HCT116 (cell line): ENCODE data around the gene PKNOX2. TPM values are rescaled to one million over a fixed set of nuclear protein-coding genes. Genes with fewer than 3 reads are reported as not detected.

Experiments
- ATAC-seq: fragments of 200-7000 bp; cut with Tn5 transposase; 2 replicates; pipeline ENCODE4 v1.9.1; 2020; ENCODE audit warnings: mild to moderate bottlenecking, moderate library complexity
- BruUV-seq: library from RNA; stranded (reverse); fragments of 400-500 nt; replicated peaks from 2 replicates; lab custom pipeline; 2021; lab: Mats Ljungman, UMichigan
- CTCF ChIA-PET: fragments of 300-600 bp; sonication (Branson Sonifier 250); formaldehyde crosslinking; loops from one replicate; lab custom pipeline; 2021; ENCODE audit warnings: antibody characterized with exemption; lab: Charles Lee
- POLR2A ChIA-PET: fragments of 300-600, 350-600 bp; sonication (Branson Sonifier 250); formaldehyde crosslinking; loops from one replicate; lab custom pipeline; 2021; ENCODE audit warnings: antibody characterized with exemption; lab: Charles Lee
- RAD21 ChIA-PET, 2 experiments: fragments of 300-600 bp; sonication (Branson Sonifier 250); formaldehyde crosslinking; loops; one replicate each; lab custom pipeline; 2023; ENCODE audit warnings: low total read pairs in 2 of 2; ENCODE audit not compliant: uncharacterized antibody in 2 of 2, unreplicated experiment in 2 of 2, low non-redundant PET in 1 of 2; lab: Charles Lee
- DNase-seq: peaks from one replicate; pipeline ENCODE4 v3.0.0-alpha.2; 2010; ENCODE audit warnings: low read depth, low spot score
- H2AFZ ChIP-seq: fragments of 200-600 bp; shearing (Covaris generic), sonication (generic); 2 replicates; pipeline ENCODE4 v1.6.1; 2017; ENCODE audit warnings: low read depth, mixed run types, mixed read lengths, antibody characterized with exemption, low read length; ENCODE audit not compliant: poor library complexity, severe bottlenecking
- H3K27ac ChIP-seq: 2 replicates; pipeline ENCODE4 v1.5.1; 2012; ENCODE audit warnings: low read depth, low read length
- H3K27me3 ChIP-seq: fragments of 200-600 bp; sonication (generic); 2 replicates; pipeline ENCODE4 v1.6.1; 2016; ENCODE audit warnings: mixed run types, low read length, mixed read lengths; ENCODE audit not compliant: insufficient read depth
- H3K36me3 ChIP-seq, 2 experiments: fragments of 200-500 bp in 1 of 2; fragments of 200-600 bp in 1 of 2; sonication (Bioruptor generic) in 1 of 2; sonication (generic) in 1 of 2; 2 replicates each; pipeline versions ENCODE4 v1.5.1 to v1.6.1; 2014 to 2016; ENCODE audit warnings: low read length in 2 of 2, inconsistent platforms in 1 of 2, mixed read lengths in 1 of 2, mixed run types in 1 of 2; ENCODE audit not compliant: insufficient read depth in 2 of 2, control insufficient read depth in 1 of 2
- H3K4me1 ChIP-seq, 2 experiments: fragments of 200-600 bp in 1 of 2; sonication (generic) in 1 of 2; 2 replicates each; pipeline versions ENCODE4 v1.5.1 to v1.6.1; 2012 to 2017; ENCODE audit warnings: low read length in 2 of 2, inconsistent platforms in 1 of 2, mild to moderate bottlenecking in 1 of 2, mixed read lengths in 1 of 2, mixed run types in 1 of 2, moderate library complexity in 1 of 2; ENCODE audit not compliant: insufficient read depth in 2 of 2, control insufficient read depth in 1 of 2
- H3K4me2 ChIP-seq: fragments of 200-600 bp; sonication (generic); 2 replicates; pipeline ENCODE4 v1.6.1; 2017; ENCODE audit warnings: mixed run types, low read length, mixed read lengths
- H3K4me3 ChIP-seq, 2 experiments: fragments of 200-600 bp in 1 of 2; sonication (generic) in 1 of 2; replicated peaks in 1 of 2; 2 replicates each; pipeline ENCODE4 v1.5.1; 2011 to 2016; ENCODE audit warnings: low read length in 2 of 2, control low read depth in 1 of 2, low read depth in 1 of 2, mild to moderate bottlenecking in 1 of 2, mixed read lengths in 1 of 2, mixed run types in 1 of 2
- H3K79me2 ChIP-seq: fragments of 200-600 bp; sonication (generic); 2 replicates; pipeline ENCODE4 v1.6.1; 2017; ENCODE audit warnings: mild to moderate bottlenecking, mixed run types, low read length, moderate library complexity, mixed read lengths; ENCODE audit not compliant: insufficient read depth
- H3K9ac ChIP-seq: fragments of 200-600 bp; sonication (generic); 2 replicates; pipeline ENCODE4 v1.6.1; 2016; ENCODE audit warnings: low read length, mixed read lengths
- H3K9me2 ChIP-seq: fragments of 200-600 bp; sonication (generic), shearing (Covaris generic); 2 replicates; pipeline ENCODE4 v1.6.1; 2017; ENCODE audit warnings: mixed run types, mild to moderate bottlenecking, moderate library complexity; ENCODE audit not compliant: insufficient read depth
- H3K9me3 ChIP-seq, 2 experiments: fragments of 200-500 bp in 1 of 2; fragments of 200-600 bp in 1 of 2; sonication (Bioruptor generic) in 1 of 2; sonication (generic) in 1 of 2; 2 replicates each; pipeline ENCODE4 v1.6.1; 2014 to 2017; ENCODE audit warnings: low read length in 2 of 2, mixed read lengths in 2 of 2, inconsistent platforms in 1 of 2, low read depth in 1 of 2, mild to moderate bottlenecking in 1 of 2, mixed run types in 1 of 2, moderate library complexity in 1 of 2; ENCODE audit not compliant: control insufficient read depth in 1 of 2, insufficient read depth in 1 of 2
- H4K20me1 ChIP-seq: fragments of 200-600 bp; sonication (generic), shearing (Covaris generic); 2 replicates; pipeline ENCODE4 v1.6.1; 2017; ENCODE audit warnings: mixed run types, mild to moderate bottlenecking, moderate library complexity; ENCODE audit not compliant: insufficient read depth
- ATF3 ChIP-seq: IDR thresholded peaks from 2 replicates; pipeline ENCODE4 v1.6.1; 2012
- CBX3 ChIP-seq: IDR thresholded peaks from 2 replicates; pipeline ENCODE4 v1.6.1; 2012; ENCODE audit warnings: low read depth
- CEBPB ChIP-seq: IDR thresholded peaks from 2 replicates; pipeline ENCODE4 v1.6.1; 2012; ENCODE audit warnings: low read depth
- CTCF ChIP-seq, 3 experiments: fragments of 200-600 bp in 1 of 3; sonication (generic) in 1 of 3; IDR thresholded peaks in 2 of 3; conservative IDR thresholded peaks in 1 of 3; 2 replicates each; pipeline ENCODE4 v1.5.1; 2012 to 2017; ENCODE audit warnings: low read depth in 2 of 3, low read length in 2 of 3, antibody characterized with exemption in 1 of 3, borderline replicate concordance in 1 of 3, control low read depth in 1 of 3, mild to moderate bottlenecking in 1 of 3, mixed read lengths in 1 of 3, mixed run types in 1 of 3, moderate library complexity in 1 of 3; ENCODE audit not compliant: insufficient read depth in 1 of 3
- EGR1 ChIP-seq: IDR thresholded peaks from 2 replicates; pipeline ENCODE4 v1.6.1; 2012; ENCODE audit warnings: low read depth
- ELF1 ChIP-seq: IDR thresholded peaks from 2 replicates; pipeline ENCODE4 v1.6.1; 2012; ENCODE audit warnings: low read depth, borderline replicate concordance
- POLR2AphosphoS5 ChIP-seq: IDR thresholded peaks from 2 replicates; pipeline ENCODE4 v1.6.1; 2011; ENCODE audit warnings: mild to moderate bottlenecking, low read depth, low read length, moderate library complexity
- REST ChIP-seq: IDR thresholded peaks from 2 replicates; pipeline ENCODE4 v1.6.1; 2012; ENCODE audit warnings: low read depth
- SP1 ChIP-seq: IDR thresholded peaks from 2 replicates; pipeline ENCODE4 v1.6.1; 2012; ENCODE audit warnings: low read depth
- SRF ChIP-seq: IDR thresholded peaks from 2 replicates; pipeline ENCODE4 v1.6.1; 2012; ENCODE audit warnings: low read depth
- ZBTB33 ChIP-seq: IDR thresholded peaks from 2 replicates; pipeline ENCODE4 v1.6.1; 2011; ENCODE audit warnings: mild to moderate bottlenecking, low read length, moderate library complexity; ENCODE audit not compliant: insufficient replicate concordance; ENCODE audit errors: extremely low read depth
- ZFX ChIP-seq: fragments of 450-650 bp; IDR thresholded peaks from 2 replicates; pipeline ENCODE4 v1.6.1; 2017
- intact Hi-C: fragments of 100-400 bp; cut with micrococcal nuclease; formaldehyde crosslinking; loops from 2 replicates; pipeline ENCODE4 v1.10.0; 2022
- total RNA-seq: library from RNA; stranded (reverse); gene quantifications from one replicate; pipeline ENCODE4 v1.2.1, GENCODE V29; 2021; ENCODE audit not compliant: unreplicated experiment

PKNOX2 gene
- total RNA-seq, 1 experiment from 2014 or later = 0.20 TPM

- TF ChIP-seq CEBPB (no peak), SP1 (no peak), ATF3 (no peak), CTCF (IDR thresholded peaks at IDR 0.05 in 2 of 3, conservative IDR thresholded peaks at IDR 0.05 in 1 of 3; ENCODE audit: borderline replicate concordance in 1 of 3, insufficient read depth in 1 of 3, low read depth in 2 of 3, low read length in 2 of 3) (no peak), POLR2AphosphoS5 (no peak)
Measured at GRCh38 chr11:125468852-125469251, 304.3 kb downstream of the PKNOX2 start (continued).

GRCh38 chr11:125470355-125470754 lies 305.8 kb downstream of the PKNOX2 start:
- Histone ChIP-seq H3K9me2 (no peaks in the 10 kb centered on the region), H3K4me2 (no peak overlapping the region), H3K4me3 (no peak overlapping the region), H2AFZ (no peak overlapping the region), H3K27ac (no peak overlapping the region), H3K4me1 (no peaks in the 10 kb centered on the region), H3K79me2 (no peaks in the 10 kb centered on the region), H4K20me1 (no peaks in the 10 kb centered on the region), H3K36me3 (no peaks in the 10 kb centered on the region), H3K27me3 (no peaks in the 10 kb centered on the region), H3K9me3 (no peaks in the 10 kb centered on the region), H3K9ac (no peak overlapping the region)
- BruUV-seq = no TSS peak
- RAD21 ChIA-PET = no interaction called here
- no peak for ATAC-seq
- intact Hi-C loops = no loop called here
- DNase-seq = no peak
- no peak for TF ChIP-seq POLR2AphosphoS5
- TF ChIP-seq ZBTB33 = no peak
- TF ChIP-seq SRF = no peak
- no peak for TF ChIP-seq ATF3
- TF ChIP-seq ELF1 = no peak
- TF ChIP-seq CTCF (IDR thresholded peaks at IDR 0.05 in 2 of 3, conservative IDR thresholded peaks at IDR 0.05 in 1 of 3; ENCODE audit: borderline replicate concordance in 1 of 3, insufficient read depth in 1 of 3, low read depth in 2 of 3, low read length in 2 of 3) = no peak
- TF ChIP-seq REST = no peak
- no peak for TF ChIP-seq CBX3
- TF ChIP-seq EGR1 = no peak
- no peak for TF ChIP-seq ZFX
- POLR2A ChIA-PET = no interaction called here
- CTCF ChIA-PET = no interaction called here
